Adipose tissue (tissue), 3 donors: Measurements from ENCODE around the gene TMPO. TPM values are rescaled to one million over a fixed set of nuclear protein-coding genes. Genes with fewer than 3 reads are reported as not detected.
"Not testable (repeated sequence)": the region's sequence is repeated elsewhere in the genome, so short reads cannot be mapped to it uniquely, and the experiment has no call there.

Source experiments
- H3K27ac ChIP-seq: one replicate; pipeline ENCODE4 v1.5.1; 2013; ENCODE audit warnings: low read depth, low read length
- WGBS, 3 donors: extraction: QIAGEN DNeasy Blood & Tissue Kit; methylation state at CpG; one replicate each; pipeline ENCODE4 v1.1.7; 2013; 5-methylcytosine and 5-hydroxymethylcytosine counted together
- polyA plus RNA-seq, 3 donors: library from polyadenylated mRNA; stranded (reverse); fragments of 200-250 nt; gene quantifications; one replicate each; pipeline ENCODE4 v1.2.3, GENCODE V29; 2013
- donor health status: healthy with polysubstance abuse.
- donor health status: Bipolar disorder and iron deficiency.
- donor health status: healthy.

Gene TMPO
- polyA plus RNA-seq, 3 donors: 11.4 to 18.1 (median 14.2) TPM

- not testable (repeated sequence) for H3K27ac ChIP-seq
- 88 to 94% (median 92%) methylated on average over 5 of the region's 5 CpGs for WGBS, 3 donors
Observed at GRCh38 chr12:98597313-98597712, 81.9 kb downstream of the TMPO start.

Other genes with a start within 250 kb of the TMPO start
- gene SLC25A3, start 78.1 kb downstream of the TMPO start, polyA plus RNA-seq: 100 to 1,000 TPM; 318 to 478 (median 425) TPM
- 10 to 100 TPM in 2 of 3 donors, 1 to 10 TPM in 1; 3.4 to 19.6 (median 11.8) TPM for gene IKBIP, start 129.2 kb downstream of the TMPO start, polyA plus RNA-seq
- 10 to 100 TPM in 1 of 3 donors, 1 to 10 TPM in 2; 3.5 to 13.3 (median 3.7) TPM for gene APAF1, start 129.7 kb downstream of the TMPO start, polyA plus RNA-seq